ENCODE data around the gene HAAO.
A peak's percentile ranks its signal among the peaks of the same experiment; 100 is the strongest.
"Not testable (repeated sequence)": the region's sequence is repeated elsewhere in the genome, so short reads cannot be mapped to it uniquely, and the experiment has no call there.

HAAO gene

GRCh38 chr2:42736598-42737322, 55.6 kb downstream of the HAAO start:
- DNase-seq = peak; percentile 22 to 61
- Histone ChIP-seq H4K91ac (ENCODE audit: low read depth, low read length) (no peak overlapping the region), H3K27me3 (ENCODE audit: insufficient read depth, low read length) (no peaks in the 10 kb centered on the region), H3K4me1 (ENCODE audit: control insufficient read depth in 1 of 2, insufficient read depth in 2 of 2, low read length in 2 of 2) (peaks cover 0 to 4% of the 10 kb centered on the region in 2 experiments), H3K4me3 (ENCODE audit: low read depth, low read length) (no peak overlapping the region), H3K9me3 (ENCODE audit: insufficient read depth, low read depth, low read length) (peaks cover 8% of the 10 kb centered on the region), H2AK5ac (ENCODE audit: low read length) (no peak overlapping the region), H2BK12ac (ENCODE audit: low read length) (no peak overlapping the region), H3K4ac (ENCODE audit: low read depth, low read length) (no peak overlapping the region), H2AFZ (ENCODE audit: insufficient read depth, low read length, poor library complexity) (no peak overlapping the region), H3K79me2 (ENCODE audit: control insufficient read depth, insufficient read depth, low read length, poor library complexity) (no peaks in the 10 kb centered on the region), H3K27ac (ENCODE audit: low read depth, low read length) (no peak overlapping the region), H4K12ac (ENCODE audit: low read depth, low read length) (no peak overlapping the region), H3K4me2 (ENCODE audit: low read length) (no peak overlapping the region), H3K18ac (ENCODE audit: low read length) (no peak overlapping the region), H3K14ac (ENCODE audit: low read length) (no peak overlapping the region), H2BK5ac (ENCODE audit: low read depth, low read length, poor library complexity) (no peak overlapping the region), H3K23ac (ENCODE audit: low read length) (no peak overlapping the region), H3K79me1 (ENCODE audit: low read length) (no peaks in the 10 kb centered on the region), H4K8ac (ENCODE audit: low read depth, low read length) (no peak overlapping the region), H3K9ac (ENCODE audit: low read length) (no peak overlapping the region), H3K36me3 (ENCODE audit: control insufficient read depth in 1 of 2, insufficient read depth in 2 of 2, low read length in 2 of 2) (peaks cover 0 to 4% of the 10 kb centered on the region in 2 experiments), H2BK120ac (ENCODE audit: insufficient read depth, low read length, poor library complexity) (no peak overlapping the region)

GRCh38 chr2:42733852-42734251, 58.5 kb downstream of the HAAO start:
- Histone ChIP-seq H3K23ac (ENCODE audit: low read length) (no peak overlapping the region), H3K4me2 (ENCODE audit: low read length) (no peak overlapping the region), H3K14ac (ENCODE audit: low read length) (no peak overlapping the region), H2AFZ (ENCODE audit: insufficient read depth, low read length, poor library complexity) (no peak overlapping the region), H3K4ac (ENCODE audit: low read depth, low read length) (no peak overlapping the region), H2AK5ac (ENCODE audit: low read length) (no peak overlapping the region), H3K27ac (ENCODE audit: low read depth, low read length) (no peak overlapping the region), H3K4me1 (ENCODE audit: control insufficient read depth in 1 of 2, insufficient read depth in 2 of 2, low read length in 2 of 2) (peaks cover 0 to 4% of the 10 kb centered on the region in 2 experiments), H3K18ac (ENCODE audit: low read length) (no peak overlapping the region), H2BK12ac (ENCODE audit: low read length) (no peak overlapping the region), H3K9ac (ENCODE audit: low read length) (no peak overlapping the region), H3K79me1 (ENCODE audit: low read length) (no peaks in the 10 kb centered on the region), H4K91ac (ENCODE audit: low read depth, low read length) (no peak overlapping the region), H4K12ac (ENCODE audit: low read depth, low read length) (no peak overlapping the region), H4K8ac (ENCODE audit: low read depth, low read length) (no peak overlapping the region), H3K4me3 (ENCODE audit: low read depth, low read length) (no peak overlapping the region), H3K9me3 (ENCODE audit: insufficient read depth, low read depth, low read length) (peaks cover 4% of the 10 kb centered on the region), H3K79me2 (ENCODE audit: control insufficient read depth, insufficient read depth, low read length, poor library complexity) (no peaks in the 10 kb centered on the region), H2BK5ac (ENCODE audit: low read depth, low read length, poor library complexity) (no peak overlapping the region), H2BK120ac (ENCODE audit: insufficient read depth, low read length, poor library complexity) (no peak overlapping the region), H3K27me3 (ENCODE audit: insufficient read depth, low read length) (no peaks in the 10 kb centered on the region), H3K36me3 (ENCODE audit: control insufficient read depth in 1 of 2, insufficient read depth in 2 of 2, low read length in 2 of 2) (peaks cover 0 to 2% of the 10 kb centered on the region in 2 experiments)
- WGBS (ENCODE audit: extremely low coverage, insufficient coverage, insufficient read length) = no CpG with 5 or more reads among the region's 1 CpG
- DNase-seq = no peak

GRCh38 chr2:42731316-42731715, 61.1 kb downstream of the HAAO start:
- WGBS (ENCODE audit: extremely low coverage, insufficient coverage, insufficient read length) = no CpG with 5 or more reads among the region's 4 CpGs
- not testable (repeated sequence) for DNase-seq; H2BK120ac ChIP-seq (ENCODE audit: insufficient read depth, low read length, poor library complexity); H4K12ac ChIP-seq (ENCODE audit: low read depth, low read length); H3K27me3 ChIP-seq (ENCODE audit: insufficient read depth, low read length); H2BK12ac ChIP-seq (ENCODE audit: low read length); H3K4ac ChIP-seq (ENCODE audit: low read depth, low read length); H4K91ac ChIP-seq (ENCODE audit: low read depth, low read length); H3K18ac ChIP-seq (ENCODE audit: low read length); H3K9me3 ChIP-seq (ENCODE audit: insufficient read depth, low read depth, low read length); H3K23ac ChIP-seq (ENCODE audit: low read length); H3K27ac ChIP-seq (ENCODE audit: low read depth, low read length); H3K14ac ChIP-seq (ENCODE audit: low read length); H3K79me2 ChIP-seq (ENCODE audit: control insufficient read depth, insufficient read depth, low read length, poor library complexity); H3K4me2 ChIP-seq (ENCODE audit: low read length); H3K4me3 ChIP-seq (ENCODE audit: low read depth, low read length); H3K79me1 ChIP-seq (ENCODE audit: low read length); H2AFZ ChIP-seq (ENCODE audit: insufficient read depth, low read length, poor library complexity); H2BK5ac ChIP-seq (ENCODE audit: low read depth, low read length, poor library complexity); H3K4me1 ChIP-seq (ENCODE audit: control insufficient read depth in 1 of 2, insufficient read depth in 2 of 2, low read length in 2 of 2); H2AK5ac ChIP-seq (ENCODE audit: low read length); H4K8ac ChIP-seq (ENCODE audit: low read depth, low read length); H3K9ac ChIP-seq (ENCODE audit: low read length); H3K36me3 ChIP-seq (ENCODE audit: control insufficient read depth in 1 of 2, insufficient read depth in 2 of 2, low read length in 2 of 2)

- Histone ChIP-seq H3K79me2 (ENCODE audit: control insufficient read depth, insufficient read depth, low read length, poor library complexity) (no peaks in the 10 kb centered on the region), H3K23ac (ENCODE audit: low read length) (no peak overlapping the region), H3K79me1 (ENCODE audit: low read length) (no peaks in the 10 kb centered on the region), H2AK5ac (ENCODE audit: low read length) (no peak overlapping the region), H2BK120ac (ENCODE audit: insufficient read depth, low read length, poor library complexity) (no peak overlapping the region), H3K27ac (ENCODE audit: low read depth, low read length) (no peak overlapping the region), H4K12ac (ENCODE audit: low read depth, low read length) (no peak overlapping the region), H2BK5ac (ENCODE audit: low read depth, low read length, poor library complexity) (no peak overlapping the region), H3K9me3 (ENCODE audit: insufficient read depth, low read depth, low read length) (no peaks in the 10 kb centered on the region), H4K8ac (ENCODE audit: low read depth, low read length) (no peak overlapping the region), H3K36me3 (ENCODE audit: control insufficient read depth in 1 of 2, insufficient read depth in 2 of 2, low read length in 2 of 2) (no peaks in the 10 kb centered on the region), H3K27me3 (ENCODE audit: insufficient read depth, low read length) (no peaks in the 10 kb centered on the region), H3K9ac (ENCODE audit: low read length) (no peak overlapping the region), H3K14ac (ENCODE audit: low read length) (no peak overlapping the region), H3K4me3 (ENCODE audit: low read depth, low read length) (no peak overlapping the region), H4K91ac (ENCODE audit: low read depth, low read length) (no peak overlapping the region), H3K4me2 (ENCODE audit: low read length) (no peak overlapping the region), H3K4ac (ENCODE audit: low read depth, low read length) (no peak overlapping the region), H2BK12ac (ENCODE audit: low read length) (no peak overlapping the region), H2AFZ (ENCODE audit: insufficient read depth, low read length, poor library complexity) (no peak overlapping the region), H3K4me1 (ENCODE audit: control insufficient read depth in 1 of 2, insufficient read depth in 2 of 2, low read length in 2 of 2) (peaks cover 2 to 9% of the 10 kb centered on the region in 2 experiments), H3K18ac (ENCODE audit: low read length) (no peak overlapping the region)
- no peak for DNase-seq
- no CpG with 5 or more reads among the region's 2 CpGs for WGBS (ENCODE audit: extremely low coverage, insufficient coverage, insufficient read length)
Observed at GRCh38 chr2:42726680-42727079, 65.7 kb downstream of the HAAO start.

Measured in trophoblast cell (in vitro differentiated cells and primary cell).